SK-N-SH treated with all-trans-retinoic acid at 6 μM for 48 hours (cell line): ENCODE measurements around the gene MAP2.

ENCODE experiments used
- ATAC-seq: fragments of 200-7000 bp; cut with Tn5 transposase; 3 replicates; pipeline ENCODE4 v1.9.1; 2020; ENCODE audit warnings: mild to moderate bottlenecking, moderate library complexity
- ARNTL ChIP-seq: fragments of 450-650 bp; formaldehyde crosslinking; IDR thresholded peaks from 2 replicates; pipeline ENCODE4 v1.5.0; 2020; ENCODE audit warnings: low read depth, mild to moderate bottlenecking, moderate library complexity, borderline replicate concordance
- BACH2 ChIP-seq: fragments of 250-450 bp; sonication (Bioruptor Pico); IDR thresholded peaks from 2 replicates; pipeline ENCODE4 v1.9.0; 2021; ENCODE audit warnings: mild to moderate bottlenecking, borderline replicate concordance
- CSDC2 ChIP-seq: fragments of 250-450 bp; sonication (Bioruptor Pico); IDR thresholded peaks from 2 replicates; pipeline ENCODE4 v1.5.0; 2020; ENCODE audit warnings: mild to moderate bottlenecking, moderate library complexity
- CSRNP3 ChIP-seq: fragments of 250-450 bp; sonication (Bioruptor Pico); IDR thresholded peaks from 2 replicates; pipeline ENCODE4 v1.5.1; 2021; ENCODE audit warnings: mild to moderate bottlenecking, moderate library complexity
- ESRRG ChIP-seq: fragments of 250-450 bp; sonication (Bioruptor Pico); IDR thresholded peaks from 2 replicates; pipeline ENCODE4 v1.6.1; 2021; ENCODE audit warnings: mild to moderate bottlenecking
- GLIS3 ChIP-seq: fragments of 250-450 bp; sonication (Bioruptor Pico); IDR thresholded peaks from 2 replicates; pipeline ENCODE4 v1.5.0; 2020; ENCODE audit warnings: mild to moderate bottlenecking, moderate library complexity
- ISL1 ChIP-seq: fragments of 250-450 bp; sonication (Bioruptor Pico); IDR thresholded peaks from 2 replicates; pipeline ENCODE4 v2.1.2; 2022; ENCODE audit warnings: mild to moderate bottlenecking, moderate library complexity
- OSR1 ChIP-seq: fragments of 250-450 bp; sonication (Bioruptor Pico); IDR thresholded peaks from 2 replicates; pipeline ENCODE4 v1.8.0; 2022; ENCODE audit warnings: moderate library complexity, mild to moderate bottlenecking, inconsistent platforms
- PATZ1 ChIP-seq: fragments of 250-450 bp; sonication (Bioruptor Pico); IDR thresholded peaks from 2 replicates; pipeline ENCODE4 v1.8.0; 2020; ENCODE audit warnings: mild to moderate bottlenecking, moderate library complexity, borderline replicate concordance
- POU6F1 ChIP-seq: fragments of 250-450 bp; sonication (Bioruptor Pico); IDR thresholded peaks from 2 replicates; pipeline ENCODE4 v1.8.0; 2021; ENCODE audit warnings: low read depth, mild to moderate bottlenecking, moderate library complexity, borderline replicate concordance
- RARB ChIP-seq: fragments of 250-450 bp; sonication (Bioruptor Pico); IDR thresholded peaks from 2 replicates; pipeline ENCODE4 v1.8.0; 2021; ENCODE audit warnings: mild to moderate bottlenecking, moderate library complexity
- SNAI2 ChIP-seq: fragments of 250-450 bp; sonication (Bioruptor Pico); IDR thresholded peaks from 2 replicates; pipeline ENCODE4 v1.5.0; 2020; ENCODE audit warnings: mild to moderate bottlenecking, moderate library complexity
- TCF4 ChIP-seq: fragments of 250-450 bp; sonication (Bioruptor Pico); IDR thresholded peaks from 2 replicates; pipeline ENCODE4 v1.8.0; 2021; ENCODE audit warnings: mild to moderate bottlenecking, moderate library complexity, borderline replicate concordance
- TOX ChIP-seq: fragments of 250-450 bp; sonication (Bioruptor Pico); IDR thresholded peaks from 2 replicates; pipeline ENCODE4 v1.8.0; 2021; ENCODE audit warnings: mild to moderate bottlenecking, moderate library complexity, borderline replicate concordance
- TSHZ2 ChIP-seq: fragments of 250-450 bp; sonication (Bioruptor Pico); IDR thresholded peaks from 2 replicates; pipeline ENCODE4 v1.5.0; 2020; ENCODE audit warnings: mild to moderate bottlenecking, moderate library complexity
- ZC3H10 ChIP-seq: fragments of 250-450 bp; sonication (Bioruptor Pico); IDR thresholded peaks from 2 replicates; pipeline ENCODE4 v1.5.1; 2021; ENCODE audit warnings: mild to moderate bottlenecking, moderate library complexity
- ZFP3 ChIP-seq: fragments of 250-450 bp; sonication (Bioruptor Pico); IDR thresholded peaks from 2 replicates; pipeline ENCODE4 v1.5.0; 2020; ENCODE audit warnings: mild to moderate bottlenecking, moderate library complexity
- ZFP30 ChIP-seq: fragments of 450-650 bp; formaldehyde crosslinking; IDR thresholded peaks from 2 replicates; pipeline ENCODE4 v1.5.0; 2022; ENCODE audit warnings: mild to moderate bottlenecking, moderate library complexity
- ZNF565 ChIP-seq: fragments of 450-650 bp; formaldehyde crosslinking; conservative IDR thresholded peaks from 2 replicates; pipeline ENCODE4 v1.5.0; 2020; ENCODE audit warnings: low read depth, mild to moderate bottlenecking, moderate library complexity
- ZNF70 ChIP-seq: fragments of 450-650 bp; formaldehyde crosslinking; IDR thresholded peaks from 2 replicates; pipeline ENCODE4 v1.5.0; 2020; ENCODE audit warnings: mild to moderate bottlenecking, moderate library complexity
- ZNF8 ChIP-seq: fragments of 450-650 bp; formaldehyde crosslinking; IDR thresholded peaks from 2 replicates; pipeline ENCODE4 v1.5.0; 2020; ENCODE audit warnings: mild to moderate bottlenecking, moderate library complexity
- TF ChIP-seq, protein P1 (sequence below): fragments of 250-450 bp; sonication (Bioruptor Pico); IDR thresholded peaks from 2 replicates; pipeline ENCODE4 v1.5.1; 2020; ENCODE audit warnings: low read depth, mild to moderate bottlenecking, moderate library complexity

MAP2 gene

GRCh38 chr2:209495855-209496585 lies 72.2 kb downstream of the MAP2 start:
- peak; percentile 99 for ATAC-seq
- TF ChIP-seq ESRRG (CRISPR knock-in tag) (peak; percentile 69; the same call in 1 of the 2 replicates), TSHZ2 (CRISPR knock-in tag) (no peak), PATZ1 (no peak), CSDC2 (CRISPR knock-in tag) (no peak), TCF4 (CRISPR knock-in tag) (peak; percentile 27; the same call in 1 of the 2 replicates), ISL1 (peak; percentile 97), RARB (CRISPR knock-in tag) (no peak), ZFP30 (no peak), BACH2 (CRISPR knock-in tag) (peak; percentile 6; the same call in 1 of the 2 replicates), TOX (CRISPR knock-in tag) (peak; percentile 52; the same call in 1 of the 2 replicates), ZFP3 (CRISPR knock-in tag) (0 out of 2 replicates have a peak, but pooled peaks have one; percentile 23), GLIS3 (CRISPR knock-in tag) (no peak), ZNF565 (no peak), SNAI2 (no peak), ARNTL (CRISPR knock-in tag) (no peak), ZNF8 (CRISPR knock-in tag) (no peak)
- TF ChIP-seq, protein P1, sequence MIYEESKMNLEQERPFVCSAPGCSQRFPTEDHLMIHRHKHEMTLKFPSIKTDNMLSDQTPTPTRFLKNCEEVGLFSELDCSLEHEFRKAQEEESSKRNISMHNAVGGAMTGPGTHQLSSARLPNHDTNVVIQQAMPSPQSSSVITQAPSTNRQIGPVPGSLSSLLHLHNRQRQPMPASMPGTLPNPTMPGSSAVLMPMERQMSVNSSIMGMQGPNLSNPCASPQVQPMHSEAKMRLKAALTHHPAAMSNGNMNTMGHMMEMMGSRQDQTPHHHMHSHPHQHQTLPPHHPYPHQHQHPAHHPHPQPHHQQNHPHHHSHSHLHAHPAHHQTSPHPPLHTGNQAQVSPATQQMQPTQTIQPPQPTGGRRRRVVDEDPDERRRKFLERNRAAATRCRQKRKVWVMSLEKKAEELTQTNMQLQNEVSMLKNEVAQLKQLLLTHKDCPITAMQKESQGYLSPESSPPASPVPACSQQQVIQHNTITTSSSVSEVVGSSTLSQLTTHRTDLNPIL (CRISPR knock-in tag): peak; percentile 92

GRCh38 chr2:209496586-209496982 lies 72.7 kb downstream of the MAP2 start:
- ATAC-seq: peak; percentile 37
- no peak for TF ChIP-seq ZNF565
- TF ChIP-seq ISL1: no peak
- no peak for TF ChIP-seq CSDC2 (CRISPR knock-in tag)
- no peak for TF ChIP-seq PATZ1
- TF ChIP-seq ZC3H10 (CRISPR knock-in tag): no peak
- TF ChIP-seq TSHZ2 (CRISPR knock-in tag): no peak
- TF ChIP-seq OSR1 (CRISPR knock-in tag): no peak
- no peak for TF ChIP-seq GLIS3 (CRISPR knock-in tag)
- TF ChIP-seq POU6F1: no peak
- no peak for TF ChIP-seq BACH2 (CRISPR knock-in tag)
- TF ChIP-seq CSRNP3 (CRISPR knock-in tag): no peak
- TF ChIP-seq ARNTL (CRISPR knock-in tag): no peak
- no peak for TF ChIP-seq SNAI2
- TF ChIP-seq, protein P1 (CRISPR knock-in tag): no peak
- no peak for TF ChIP-seq ZNF70 (CRISPR knock-in tag)
